NT2/D1 (cell line): ENCODE data around the gene SELENBP1.

Experiments
- SUZ12 ChIP-seq: IDR thresholded peaks from 2 replicates; pipeline ENCODE4 v1.6.1; 2011; ENCODE audit not compliant: insufficient read length, insufficient read depth; ENCODE audit errors: extremely low read depth
- YY1 ChIP-seq: IDR thresholded peaks from 2 replicates; pipeline ENCODE4 v1.6.1; 2011; ENCODE audit not compliant: insufficient read length, insufficient read depth
- ZNF274 ChIP-seq: IDR thresholded peaks from 2 replicates; pipeline ENCODE4 v1.6.1; 2011; ENCODE audit warnings: mild to moderate bottlenecking, low read depth, low read length

- TF ChIP-seq YY1 (no peak), ZNF274 (no peak), SUZ12 (no peak)
Measured at GRCh38 chr1:151406176-151406575, 33.7 kb upstream of the SELENBP1 start.
